ENCODE measurements around the gene CNIH2.
A peak's percentile ranks its signal among the peaks of the same experiment; 100 is the strongest.
"Not testable (repeated sequence)": the region's sequence is repeated elsewhere in the genome, so short reads cannot be mapped to it uniquely, and the experiment has no call there.

Gene CNIH2

GRCh38 chr11:66292543-66293332, 14.8 kb downstream of the CNIH2 start:
- DNase-seq, result no peak

GRCh38 chr11:66293352-66293751, 15.4 kb downstream of the CNIH2 start:
- no peak for DNase-seq

GRCh38 chr11:66293777-66294625, 16.0 kb downstream of the CNIH2 start:
- no peak for DNase-seq

GRCh38 chr11:66294626-66295620, 16.9 kb downstream of the CNIH2 start:
- no peak for DNase-seq

GRCh38 chr11:66297610-66298009, 19.6 kb downstream of the CNIH2 start:
- no peak for DNase-seq

- DNase-seq, result no peak
These were observed 21.2 kb downstream of the CNIH2 start for GRCh38 chr11:66299186-66299585.

GRCh38 chr11:66302656-66303055, 24.7 kb downstream of the CNIH2 start:
- no peak for DNase-seq

GRCh38 chr11:66309475-66309874, 31.5 kb downstream of the CNIH2 start:
- DNase-seq, result no peak

GRCh38 chr11:66310324-66310723, 32.3 kb downstream of the CNIH2 start:
- no peak for DNase-seq

- DNase-seq, result not testable (repeated sequence)
These were observed 32.9 kb downstream of the CNIH2 start for GRCh38 chr11:66310803-66311440.

- DNase-seq, result no peak
These were observed 33.5 kb downstream of the CNIH2 start for GRCh38 chr11:66311470-66311964.

GRCh38 chr11:66311965-66312548, 34.1 kb downstream of the CNIH2 start:
- DNase-seq, result peak; percentile 99

- peak; percentile 100 for DNase-seq
These were observed 34.8 kb downstream of the CNIH2 start for GRCh38 chr11:66312549-66313320.

GRCh38 chr11:66313321-66314185, 35.6 kb downstream of the CNIH2 start:
- DNase-seq, result peak; percentile 68

GRCh38 chr11:66314186-66314501, 36.2 kb downstream of the CNIH2 start:
- no peak for DNase-seq

GRCh38 chr11:66314561-66315497, 36.9 kb downstream of the CNIH2 start:
- DNase-seq, result no peak

GRCh38 chr11:66315498-66315885, 37.5 kb downstream of the CNIH2 start:
- no peak for DNase-seq

GRCh38 chr11:66315921-66316811, 38.2 kb downstream of the CNIH2 start:
- peak; percentile 82 for DNase-seq
